CD1c-positive myeloid dendritic cell (primary cell): ENCODE measurements around the gene DCHS2.

ENCODE experiments used
- DNase-seq: peaks from one replicate; pipeline ENCODE4 v3.0.0-alpha.2; 2016; ENCODE audit errors: extremely low spot score

DCHS2 gene, protein sequence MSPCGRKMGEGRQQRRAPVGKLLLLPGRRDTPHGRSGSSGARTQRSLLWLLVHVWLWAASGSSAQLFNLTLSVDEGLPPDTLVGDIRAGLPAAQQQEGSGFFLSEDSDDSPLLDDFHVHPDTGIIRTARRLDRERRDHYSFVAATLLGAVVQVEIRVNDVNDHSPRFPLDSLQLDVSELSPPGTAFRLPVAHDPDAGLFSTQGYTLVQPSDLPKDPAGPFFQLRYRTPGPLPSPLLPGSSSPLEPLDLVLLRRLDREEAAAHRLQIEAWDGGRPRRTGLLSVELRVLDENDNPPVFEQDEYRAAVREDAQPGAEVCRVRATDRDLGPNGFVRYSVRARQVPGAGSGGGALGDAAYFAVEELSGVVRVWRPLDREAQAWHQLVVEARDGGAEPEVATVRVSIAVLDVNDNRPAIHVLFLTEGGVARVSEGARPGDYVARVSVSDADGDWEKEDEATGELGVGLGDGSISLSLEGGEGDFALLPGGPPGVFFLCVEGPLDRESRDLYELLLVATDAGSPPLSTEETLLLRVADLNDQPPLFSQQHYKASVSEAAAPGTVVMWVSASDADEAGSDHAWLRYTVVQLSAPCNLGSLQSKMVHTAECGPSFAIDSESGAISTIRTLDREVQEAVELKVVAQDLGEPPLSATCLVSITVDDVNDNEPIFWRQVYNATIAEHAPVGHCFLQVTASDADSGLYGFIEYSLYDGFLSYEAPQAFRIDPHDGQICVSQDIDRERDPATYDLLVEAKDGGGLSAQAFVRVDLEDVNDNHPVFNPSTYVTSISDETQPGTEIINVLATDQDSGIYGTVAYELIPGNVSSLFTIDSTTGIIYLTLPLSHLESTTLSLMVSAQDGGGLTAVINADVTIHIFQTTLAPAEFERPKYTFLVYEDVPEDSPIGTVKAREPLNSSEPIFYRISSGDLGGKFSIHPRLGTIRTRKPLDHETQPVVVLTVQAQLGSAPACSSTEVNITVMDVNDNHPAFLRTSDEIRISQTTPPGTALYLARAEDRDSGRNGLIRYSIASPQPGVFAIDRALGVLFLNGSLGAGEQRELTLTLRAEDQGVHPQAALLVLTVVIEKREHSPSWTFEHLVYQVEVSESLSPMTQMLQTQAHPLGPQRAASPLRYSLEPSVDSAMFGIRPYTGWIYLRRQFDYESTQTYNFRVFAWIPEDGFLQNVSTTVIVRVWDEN (N-terminal part only)

DNA sequence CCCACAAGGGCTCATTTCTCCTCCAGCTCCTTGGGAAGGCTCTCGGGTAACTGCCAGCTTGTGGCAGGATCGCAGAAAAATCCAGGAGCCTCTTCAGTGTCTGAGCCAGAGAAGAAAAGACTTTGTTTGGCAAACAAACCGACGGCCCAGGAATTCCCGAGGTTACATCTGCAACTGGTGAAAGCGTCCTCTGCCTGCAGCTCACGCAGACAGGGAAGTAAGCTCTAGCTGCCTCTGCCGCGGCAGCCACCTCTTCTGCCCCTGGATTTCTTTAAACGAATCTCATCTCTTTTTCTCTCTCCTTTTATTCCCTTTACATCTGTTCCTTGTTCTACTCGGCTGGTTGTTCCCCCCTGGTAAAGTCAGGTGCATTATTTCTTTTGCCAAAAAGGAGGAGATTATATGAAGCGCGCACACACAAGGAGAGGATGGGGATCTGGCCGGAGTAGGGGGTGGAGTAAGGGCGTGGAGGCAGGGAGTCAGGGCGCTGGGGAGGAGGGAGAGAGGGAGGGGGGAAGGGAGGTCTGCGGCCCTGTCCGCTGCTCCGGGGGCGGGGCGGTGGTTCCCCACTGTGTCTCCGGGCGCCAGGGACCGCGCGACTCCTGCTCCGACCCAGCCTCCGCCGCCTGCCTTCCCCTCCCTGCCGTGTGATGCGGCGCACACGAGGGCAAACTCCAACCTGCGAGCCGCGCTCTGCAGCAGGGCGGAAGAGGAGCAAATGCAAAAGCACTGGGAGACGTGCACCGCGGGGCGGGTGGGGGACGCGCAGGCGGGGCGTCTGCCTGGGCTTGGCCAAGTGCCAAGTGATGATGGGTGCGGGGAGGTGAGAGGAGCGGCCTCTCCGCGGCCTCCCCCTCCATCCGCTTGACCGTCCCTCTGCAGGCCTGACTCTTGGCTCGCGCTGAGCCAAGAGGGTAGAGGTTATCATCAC lies at the start of gene DCHS2:
Gene DCHS2, minus strand, starts transcription at position 459 of the 931 bp plus-strand sequence. Its CDS starts 444 bp downstream, at position 15.
- DNase-seq, result no peak

GRCh38 chr4:154534296-154534695 lies 42.7 kb upstream of the DCHS2 start:
- no peak for DNase-seq

DNA sequence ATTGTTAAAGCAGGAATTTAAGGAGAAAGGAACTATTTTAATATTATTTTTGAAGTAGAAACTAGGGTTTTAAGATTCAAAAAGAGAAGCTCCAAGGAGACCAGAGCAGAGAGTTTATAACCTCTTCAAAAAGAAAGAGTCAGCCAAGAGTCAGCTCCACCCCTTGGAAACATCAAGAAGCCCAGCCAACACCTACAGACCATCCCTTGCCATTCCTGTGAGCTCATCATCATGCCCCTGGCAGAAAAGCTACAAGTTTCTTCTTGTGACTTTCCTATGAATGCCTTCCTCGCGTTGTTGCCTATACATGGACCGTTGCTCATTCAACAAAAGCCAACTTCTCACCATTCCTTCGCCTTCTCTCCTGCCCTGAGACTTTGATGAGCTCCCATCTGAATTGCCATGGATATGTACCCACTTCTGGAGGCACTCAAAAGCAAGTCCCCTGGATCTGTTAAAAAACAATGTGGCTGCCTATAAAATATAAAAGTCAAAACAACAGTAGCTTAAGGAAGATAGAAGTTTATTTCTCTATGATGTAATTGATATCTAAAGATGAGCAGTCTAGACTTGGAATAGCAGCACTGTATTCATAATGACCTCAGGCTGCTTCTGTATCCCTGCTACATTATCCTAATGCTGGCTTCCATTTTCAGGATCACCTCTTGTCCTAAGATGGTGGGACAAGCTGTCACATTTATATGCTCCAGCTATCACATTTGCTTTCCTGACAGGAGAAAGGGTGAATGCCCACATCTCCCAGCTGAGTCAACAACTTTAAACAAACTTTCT lies 38.3 kb upstream of the DCHS2 start:
- DNase-seq, result no peak

DNA sequence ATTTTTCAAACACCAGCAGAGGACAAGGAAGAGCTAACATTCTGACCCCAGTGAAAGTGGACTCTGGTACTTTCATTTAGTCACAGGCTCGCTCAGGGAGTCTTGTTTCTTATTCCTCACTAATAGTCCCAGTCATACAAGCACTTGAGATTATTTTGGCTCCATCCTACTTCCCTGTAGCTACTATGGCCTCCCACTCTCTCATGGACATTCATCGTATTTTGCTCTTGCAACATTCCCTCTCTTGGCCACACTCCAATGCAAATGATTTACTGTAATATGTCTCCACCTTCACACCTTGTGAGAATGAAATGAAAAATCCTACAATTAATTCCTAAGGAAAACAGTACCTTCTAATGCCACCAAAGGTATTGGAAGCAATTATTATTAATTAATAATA lies 37.3 kb upstream of the DCHS2 start:
- peak; percentile 9 for DNase-seq

- DNase-seq, result no peak
These were observed 35.7 kb upstream of the DCHS2 start for GRCh38 chr4:154527308-154527707.

- DNase-seq, result no peak
These were observed 34.6 kb upstream of the DCHS2 start for GRCh38 chr4:154526151-154526550.

DNA sequence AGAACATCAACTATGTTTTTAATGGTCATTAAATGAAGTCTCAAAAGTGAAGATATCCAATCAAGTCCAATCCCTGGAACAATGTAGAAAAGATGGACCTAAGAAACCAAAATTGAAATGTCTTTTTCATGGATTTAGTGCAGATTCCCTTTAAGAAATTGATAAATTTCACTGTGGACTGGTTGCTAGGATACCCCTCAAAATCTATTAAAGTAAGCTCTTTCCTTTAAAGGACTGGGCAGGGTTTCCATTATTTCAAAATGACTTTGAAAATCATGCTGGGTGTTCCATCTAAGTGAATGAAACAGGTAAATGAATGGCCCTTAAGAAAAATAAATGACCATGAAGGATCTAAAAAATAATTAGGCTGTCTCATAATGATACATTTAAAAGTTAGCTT lies 30.0 kb upstream of the DCHS2 start:
- DNase-seq, result no peak

DNA sequence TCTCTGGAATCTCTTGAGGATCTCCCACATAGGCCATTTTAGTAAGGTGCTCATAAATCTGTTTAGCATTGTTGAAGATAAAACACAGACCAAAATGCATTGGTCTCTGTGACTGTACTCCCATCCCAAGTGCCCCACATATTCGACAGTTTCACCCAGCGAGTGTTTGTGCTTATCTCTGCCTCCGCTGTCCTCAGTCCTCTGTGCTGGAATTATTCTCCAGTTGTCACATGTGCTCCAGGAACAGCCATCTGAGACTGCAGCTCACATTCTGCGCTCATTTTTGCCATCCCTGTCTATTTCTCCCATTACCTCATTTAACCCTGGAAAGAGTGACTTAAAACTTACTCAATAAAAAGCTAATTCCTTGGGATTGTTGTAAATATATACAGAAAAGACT lies 27.6 kb upstream of the DCHS2 start:
- DNase-seq, result no peak

DNA sequence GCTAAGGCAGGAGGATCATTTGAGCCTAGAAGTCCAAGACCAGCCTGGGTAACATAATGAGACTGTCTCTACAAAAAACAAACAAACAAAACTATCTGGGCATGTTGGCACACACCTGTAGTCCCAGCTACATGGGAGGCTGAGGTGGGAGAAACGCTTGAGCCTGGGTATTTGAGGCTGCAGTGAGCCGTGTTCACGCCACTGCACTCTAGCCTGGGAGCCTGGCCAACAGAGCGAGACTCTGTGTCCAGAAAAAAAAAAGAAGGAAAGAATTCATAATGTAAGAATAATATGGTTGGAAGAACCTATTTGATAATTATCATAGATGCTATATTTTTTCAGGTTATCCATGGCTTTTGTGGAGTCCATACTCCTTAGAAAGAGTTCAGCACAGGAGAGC lies 26.0 kb upstream of the DCHS2 start:
- DNase-seq, result no peak

DNA sequence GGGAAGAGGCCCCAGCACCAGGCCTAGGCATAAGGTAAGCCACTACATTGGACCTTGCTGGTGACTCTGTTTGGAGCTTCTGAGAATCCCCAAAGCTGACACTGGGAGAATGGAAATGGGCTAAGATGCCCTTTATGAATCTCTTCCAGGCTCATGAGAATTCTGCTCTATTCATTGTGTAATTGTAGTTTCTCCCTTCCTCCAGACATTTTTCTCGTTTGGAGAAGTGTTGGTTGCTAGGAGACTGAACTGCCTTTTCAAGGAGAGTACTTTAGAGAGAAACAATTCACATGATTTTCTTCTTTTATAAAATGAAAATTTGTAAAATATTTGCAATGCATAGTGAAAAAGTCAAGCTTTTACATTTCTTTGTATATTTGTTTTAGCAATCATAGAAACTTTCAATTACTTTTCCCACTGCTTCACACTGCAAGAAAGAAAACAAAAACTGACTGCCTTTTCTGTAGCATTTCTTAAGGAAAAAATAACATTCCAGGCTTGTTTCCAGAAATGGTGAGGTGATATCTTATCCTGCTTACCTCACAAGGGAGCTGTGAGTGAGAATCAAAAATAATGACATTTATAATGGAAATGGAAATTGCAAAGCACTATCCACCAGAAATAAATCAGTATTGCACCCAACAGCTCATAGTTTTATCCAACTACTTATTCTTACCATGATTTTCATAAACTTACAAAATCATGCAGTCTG lies 24.9 kb upstream of the DCHS2 start:
- no peak for DNase-seq

- DNase-seq, result no peak
These were observed 20.4 kb upstream of the DCHS2 start for GRCh38 chr4:154511981-154512380.

DNA sequence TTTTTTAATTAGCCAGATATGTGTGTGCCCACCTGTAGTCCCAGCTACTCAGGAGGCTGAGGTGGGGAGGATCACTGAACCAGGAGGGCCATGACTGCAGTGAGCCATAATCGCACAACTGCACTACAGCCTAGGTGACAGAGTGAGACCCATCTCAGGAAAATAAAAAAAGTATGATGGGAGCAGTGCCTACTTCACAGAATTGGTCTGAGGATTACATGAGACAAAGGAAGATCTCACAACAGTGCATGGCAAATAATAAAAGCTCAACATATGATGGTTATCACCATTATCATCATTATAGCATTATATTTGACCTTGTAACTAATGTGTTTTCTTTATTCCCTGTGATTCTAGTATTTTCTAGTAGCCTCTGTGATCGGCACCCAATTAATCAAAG lies 19.9 kb upstream of the DCHS2 start:
- DNase-seq, result no peak

DNA sequence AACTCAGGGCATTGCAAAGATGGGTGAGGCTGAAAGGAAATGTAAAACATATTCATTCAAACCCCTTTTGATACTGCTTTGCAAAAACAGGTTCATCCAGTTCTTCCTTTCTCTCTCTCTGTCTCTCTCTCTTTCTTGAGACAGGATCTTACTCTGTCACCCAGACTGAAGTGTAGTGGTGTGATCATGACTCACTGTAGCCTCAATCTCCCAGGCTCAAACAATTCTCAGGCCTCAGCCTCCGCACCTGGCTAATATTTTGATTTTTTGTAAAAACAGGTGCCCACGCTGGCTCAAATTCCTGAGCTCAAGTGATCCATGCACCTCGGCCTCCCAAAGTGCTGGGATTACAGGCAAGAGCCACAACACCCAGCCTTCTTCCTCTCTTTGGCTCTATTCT lies 15.6 kb upstream of the DCHS2 start:
- DNase-seq, result no peak

- DNase-seq, result no peak
These were observed 14.7 kb upstream of the DCHS2 start for GRCh38 chr4:154506253-154506652.

- peak; percentile 6 for DNase-seq
These were observed 12.0 kb upstream of the DCHS2 start for GRCh38 chr4:154503598-154503997.

DNA sequence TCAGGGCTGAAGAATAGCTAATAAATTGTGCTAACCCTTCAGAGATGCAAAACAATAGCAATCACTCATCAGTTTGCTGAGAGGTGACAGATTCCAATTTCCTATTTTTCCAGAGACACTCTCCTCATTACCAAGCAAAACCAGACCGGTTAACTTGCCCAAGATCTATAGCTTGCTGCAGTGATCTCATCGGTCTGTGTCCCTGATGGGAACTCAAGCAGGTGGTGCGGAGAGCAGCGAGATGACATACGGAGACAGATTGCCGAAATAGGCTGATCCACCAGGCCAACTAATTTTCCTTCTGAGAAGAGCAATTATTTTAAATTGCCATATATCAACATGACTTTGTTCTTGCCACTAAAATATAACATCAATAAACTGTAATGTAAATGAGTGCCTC lies 10.5 kb upstream of the DCHS2 start:
- no peak for DNase-seq

DNA sequence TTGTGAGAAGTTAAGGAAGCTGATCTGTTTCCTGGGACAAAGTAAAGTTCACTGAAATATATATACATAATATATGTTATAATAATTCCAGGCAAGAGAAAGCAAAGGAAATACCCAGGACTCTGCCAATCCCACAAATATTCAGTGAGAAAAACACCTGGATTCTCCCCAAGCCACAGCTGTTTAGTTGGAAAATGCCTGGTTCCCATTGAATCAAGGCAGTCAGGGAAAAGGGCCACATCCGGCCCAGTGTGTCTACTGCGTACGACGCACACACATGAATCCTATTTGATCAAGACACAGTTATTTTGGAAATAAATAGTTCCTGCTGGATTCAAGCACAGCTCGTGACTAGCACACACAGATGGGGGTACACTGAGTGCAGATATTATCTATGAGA lies 6.3 kb upstream of the DCHS2 start:
- no peak for DNase-seq

DNA sequence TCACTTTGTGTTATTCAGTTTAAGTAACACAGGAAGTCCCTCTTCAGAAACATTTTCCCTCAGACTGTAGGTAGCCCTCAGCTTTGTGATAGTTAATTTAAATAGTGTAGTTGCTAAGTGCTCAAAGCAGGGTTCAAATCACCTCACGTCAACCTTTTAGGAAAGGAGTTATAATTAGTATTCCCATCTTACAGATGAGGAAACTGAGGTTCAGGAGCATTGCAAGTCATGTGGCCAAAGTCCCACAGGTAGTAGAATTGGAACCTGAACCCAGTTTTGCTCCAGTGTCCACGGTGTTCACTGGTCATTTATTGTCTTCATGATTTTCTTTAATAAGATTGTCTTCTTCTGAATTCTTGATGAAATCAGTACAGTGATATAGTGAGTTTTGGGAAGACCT lies 4.3 kb upstream of the DCHS2 start:
- no peak for DNase-seq

DNA sequence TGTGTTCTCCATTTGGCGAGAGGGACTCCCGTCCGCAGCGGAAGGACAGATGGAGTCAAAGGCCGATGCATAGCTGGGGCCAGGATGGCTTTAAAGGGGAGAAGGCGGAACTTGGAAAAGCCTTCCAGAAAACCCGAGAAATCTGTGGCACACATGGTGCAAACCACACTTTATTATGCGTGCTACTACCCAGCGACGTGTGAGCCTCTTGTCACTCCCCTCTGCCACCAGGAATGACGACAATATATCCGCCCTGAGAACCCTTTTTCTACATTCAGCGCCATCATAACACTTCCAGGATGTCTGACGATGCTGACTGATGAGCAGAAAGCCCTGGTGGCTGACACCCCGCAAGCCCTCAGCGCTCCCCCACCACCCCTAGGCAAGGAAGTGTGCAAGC lies 689 bp upstream of the DCHS2 start:
- DNase-seq, result no peak
